Measurements from ENCODE around the gene LEF1.

The LEF1 gene

DNA sequence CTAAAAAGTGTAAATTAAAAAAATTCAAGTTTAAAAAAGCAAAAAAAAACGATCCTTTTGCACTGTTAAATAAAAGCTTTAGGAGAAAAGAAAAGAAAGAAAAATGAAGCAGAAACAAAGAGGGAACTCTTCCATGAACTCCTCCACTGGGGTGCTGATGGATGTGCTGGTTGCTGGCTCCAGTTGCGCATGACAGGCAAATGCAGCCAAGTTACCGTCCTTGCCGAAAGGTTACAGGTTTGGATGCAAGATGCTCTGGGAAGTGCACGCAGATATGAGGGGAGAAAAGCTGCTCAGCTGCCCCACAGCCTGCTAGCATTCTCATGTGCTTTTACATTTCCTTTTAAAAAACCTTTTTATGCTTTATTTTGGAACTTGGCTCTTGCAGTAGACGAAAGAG, 120.6 kb downstream of the LEF1 start:
- no peak for TF ChIP-seq POLR2A (IDR thresholded peaks at IDR 0.05; ENCODE audit: low read length)
- TF ChIP-seq GATA1 (IDR thresholded peaks at IDR 0.05; ENCODE audit: low read depth, low read length), result no peak
- no peak for DNase-seq

GRCh38 chr4:108047199-108047598, 121.5 kb downstream of the LEF1 start:
- TF ChIP-seq GATA1 (IDR thresholded peaks at IDR 0.05; ENCODE audit: low read depth, low read length) (no peak), POLR2A (IDR thresholded peaks at IDR 0.05; ENCODE audit: low read length) (no peak)
- no peak for DNase-seq

DNA sequence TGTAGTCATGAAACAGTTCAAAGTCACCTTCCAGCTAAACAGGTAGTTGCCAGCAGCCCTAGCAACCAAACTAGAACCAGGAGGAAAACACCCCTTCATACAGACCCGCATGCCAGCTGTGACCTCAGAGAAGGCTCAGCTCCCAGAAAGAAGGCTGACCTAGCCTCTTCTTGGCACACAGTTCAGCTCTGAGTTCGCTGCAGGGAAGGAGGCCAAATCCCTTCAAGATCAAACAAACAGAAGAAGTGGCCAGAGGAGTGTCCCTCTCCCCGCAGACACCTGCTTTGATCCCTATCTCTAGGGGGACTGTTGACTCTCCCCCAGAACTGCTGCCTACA, 123.1 kb downstream of the LEF1 start:
- no peak for DNase-seq
- no peak for TF ChIP-seq POLR2A (IDR thresholded peaks at IDR 0.05; ENCODE audit: low read length)
- TF ChIP-seq GATA1 (IDR thresholded peaks at IDR 0.05; ENCODE audit: low read depth, low read length), result no peak

DNA sequence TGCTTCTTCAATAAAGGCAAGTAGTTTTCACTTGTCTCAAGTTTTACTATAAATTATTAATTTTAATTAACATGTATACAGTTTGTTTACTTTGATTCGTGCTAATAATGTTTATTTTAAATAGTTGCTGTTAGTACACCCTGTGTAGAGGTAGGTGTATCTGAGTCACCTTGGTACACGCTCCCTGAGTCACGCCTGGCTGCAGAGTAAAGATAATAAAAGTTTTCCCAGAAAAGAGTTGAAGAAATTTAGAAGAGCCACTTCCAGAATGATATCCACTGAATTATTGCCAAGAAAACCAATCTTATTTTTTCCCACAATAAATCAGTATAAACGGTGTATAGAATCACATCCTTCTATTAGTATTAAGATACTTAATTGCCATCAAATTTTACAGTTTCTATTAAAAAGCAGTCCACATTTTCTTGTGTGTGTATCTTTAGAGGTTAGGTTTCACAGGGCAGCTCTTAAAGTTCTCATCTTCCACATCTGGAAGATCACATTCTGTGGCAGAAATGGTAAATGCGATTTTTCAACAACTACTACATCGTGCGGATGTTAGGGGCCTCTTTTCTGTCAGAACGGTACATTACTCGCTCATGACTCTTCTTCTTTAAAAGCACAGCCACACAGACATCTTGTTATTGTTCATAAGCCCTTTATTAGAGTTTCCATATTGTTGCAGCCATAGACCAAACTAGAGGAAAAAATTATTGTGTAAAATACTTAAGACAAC, 123.6 kb downstream of the LEF1 start:
- no peak for TF ChIP-seq POLR2A (IDR thresholded peaks at IDR 0.05; ENCODE audit: low read length)
- no peak for TF ChIP-seq GATA1 (IDR thresholded peaks at IDR 0.05; ENCODE audit: low read depth, low read length)
- DNase-seq, result no peak

DNA sequence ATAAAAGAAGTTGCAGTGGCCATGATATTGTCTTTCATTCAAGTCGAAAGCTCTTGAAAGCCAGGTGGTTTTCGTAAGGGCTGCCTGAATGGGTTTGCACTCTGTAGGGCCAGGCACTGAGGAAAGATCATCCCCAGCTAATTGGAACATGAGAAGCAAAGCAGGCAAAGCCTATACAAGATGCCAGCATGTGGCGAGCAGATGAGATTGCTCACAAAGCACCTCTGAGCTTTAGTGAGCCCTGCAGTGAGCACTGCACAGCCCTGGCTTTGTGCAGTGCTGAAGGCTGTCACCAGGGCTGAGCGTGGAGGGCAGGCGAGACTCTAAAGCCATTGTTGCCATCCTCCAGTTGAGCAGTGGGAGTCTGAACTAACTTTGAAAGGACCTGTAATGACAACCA, 125.2 kb downstream of the LEF1 start:
- DNase-seq, result no peak
- TF ChIP-seq GATA1 (IDR thresholded peaks at IDR 0.05; ENCODE audit: low read depth, low read length), result no peak
- no peak for TF ChIP-seq POLR2A (IDR thresholded peaks at IDR 0.05; ENCODE audit: low read length)

DNA sequence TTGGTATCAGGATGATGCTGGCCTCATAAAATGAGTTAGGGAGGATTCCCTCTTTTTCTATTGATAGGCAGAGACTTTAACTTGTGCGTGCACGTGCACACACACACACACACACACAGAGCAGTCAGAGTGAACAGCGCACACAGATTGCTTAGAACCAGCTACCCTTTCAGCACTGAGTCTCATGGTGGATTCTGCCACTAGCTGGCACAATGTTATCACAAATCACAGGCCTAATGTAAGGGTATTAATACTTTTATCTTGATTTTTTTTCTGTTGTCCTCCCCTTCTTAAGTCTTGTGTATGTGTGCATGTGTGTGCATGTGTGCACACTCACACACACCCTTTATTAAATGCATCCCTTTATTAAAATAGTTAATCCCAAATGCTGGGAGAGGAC, 125.8 kb downstream of the LEF1 start:
- TF ChIP-seq GATA1 (IDR thresholded peaks at IDR 0.05; ENCODE audit: low read depth, low read length) (no peak), POLR2A (IDR thresholded peaks at IDR 0.05; ENCODE audit: low read length) (no peak)
- DNase-seq, result no peak

GRCh38 chr4:108037884-108038283, 130.8 kb downstream of the LEF1 start:
- no peak for DNase-seq

DNA sequence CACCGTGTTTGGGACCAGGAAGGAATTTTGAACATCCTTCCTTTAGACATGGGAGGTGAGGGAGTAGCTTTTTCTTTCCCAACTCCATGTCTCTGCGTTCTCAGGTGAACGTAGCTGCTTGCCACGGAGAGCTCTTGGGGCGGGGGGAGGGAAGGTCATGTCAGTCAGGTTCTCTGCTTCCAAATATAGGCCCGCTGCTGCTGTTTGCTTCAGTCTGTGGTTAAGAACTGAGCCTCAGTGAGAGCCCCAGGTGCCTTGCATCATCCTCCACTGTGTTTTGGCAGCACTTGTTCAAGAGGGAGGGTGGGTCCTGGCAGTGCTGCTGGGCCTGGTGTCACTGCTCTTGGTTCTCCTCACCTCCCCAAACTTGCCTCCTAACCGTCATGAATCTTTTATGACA, 132.5 kb downstream of the LEF1 start:
- TF ChIP-seq POLR2A (IDR thresholded peaks at IDR 0.05; ENCODE audit: low read length), result no peak
- no peak for TF ChIP-seq GATA1 (IDR thresholded peaks at IDR 0.05; ENCODE audit: low read depth, low read length)
- DNase-seq, result no peak

More at GRCh38 chr4:108037884-108038283, 130.8 kb downstream of the LEF1 start:
- TF ChIP-seq GATA1 (IDR thresholded peaks at IDR 0.05; ENCODE audit: low read depth, low read length), result no peak
- TF ChIP-seq POLR2A (IDR thresholded peaks at IDR 0.05; ENCODE audit: low read length), result no peak

DNA sequence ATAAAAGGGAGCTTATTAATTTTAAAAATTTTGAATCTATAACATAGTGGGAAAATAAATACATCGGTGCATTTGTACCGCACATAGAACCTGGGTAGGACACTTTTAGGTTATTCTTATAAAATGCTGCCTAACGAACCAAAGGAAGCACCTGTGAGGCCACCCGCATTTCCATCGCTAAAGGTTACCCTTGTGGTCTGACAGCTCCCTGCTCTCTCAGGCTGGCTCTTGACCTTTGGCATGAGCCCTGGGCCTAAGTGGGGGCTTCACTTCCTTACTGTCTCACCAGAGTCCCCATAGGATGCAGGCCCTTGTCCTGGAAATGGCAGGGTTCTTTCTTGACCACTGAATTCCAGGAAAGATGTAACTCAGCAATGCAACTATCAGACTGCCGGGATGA, 133.0 kb downstream of the LEF1 start:
- DNase-seq, result no peak
- TF ChIP-seq POLR2A (IDR thresholded peaks at IDR 0.05; ENCODE audit: low read length) (no peak), GATA1 (IDR thresholded peaks at IDR 0.05; ENCODE audit: low read depth, low read length) (no peak)

DNA sequence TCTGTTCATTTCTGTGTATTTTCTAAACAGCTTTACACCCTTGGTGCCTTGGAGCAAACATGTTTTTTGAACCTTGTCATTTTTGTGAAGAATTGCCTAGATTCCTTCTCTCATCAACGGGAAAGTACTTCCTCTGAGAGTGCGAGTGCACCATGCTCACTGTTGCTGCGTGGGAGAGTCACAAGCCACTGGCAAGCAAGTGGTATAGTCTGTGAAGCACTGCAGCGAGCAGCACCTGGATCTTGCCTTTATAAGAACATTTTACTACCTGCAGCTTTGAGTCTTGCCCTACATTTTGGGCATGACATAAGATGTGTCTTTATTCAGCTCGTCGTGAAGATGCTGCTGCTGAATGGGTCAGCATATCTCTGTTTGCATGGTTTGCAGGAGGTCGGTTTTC, 134.2 kb downstream of the LEF1 start:
- no peak for TF ChIP-seq POLR2A (IDR thresholded peaks at IDR 0.05; ENCODE audit: low read length)
- no peak for TF ChIP-seq GATA1 (IDR thresholded peaks at IDR 0.05; ENCODE audit: low read depth, low read length)
- no peak for DNase-seq

DNA sequence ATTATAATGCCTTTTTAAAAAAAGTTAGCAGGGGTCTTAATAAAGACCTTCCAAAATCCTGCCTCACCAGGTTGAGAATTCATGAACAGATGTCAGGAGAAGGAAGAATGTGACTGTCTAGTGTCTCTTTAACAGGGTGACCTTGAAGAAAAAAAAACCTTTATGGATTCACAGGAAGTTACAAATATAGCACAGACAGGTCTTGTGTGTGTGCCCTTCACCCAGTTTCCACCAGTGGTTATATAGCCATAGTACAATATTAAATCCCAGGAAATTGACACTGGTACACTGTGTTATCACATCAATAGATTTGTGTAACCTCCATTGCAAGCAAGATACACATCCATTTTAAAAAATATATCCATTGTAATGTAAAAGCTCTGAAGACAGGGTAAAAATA, 135.4 kb downstream of the LEF1 start:
- no peak for TF ChIP-seq POLR2A (IDR thresholded peaks at IDR 0.05; ENCODE audit: low read length)
- no peak for TF ChIP-seq GATA1 (IDR thresholded peaks at IDR 0.05; ENCODE audit: low read depth, low read length)
- DNase-seq, result no peak

GRCh38 chr4:108031427-108032083, 137.2 kb downstream of the LEF1 start:
- DNase-seq, result no peak

DNA sequence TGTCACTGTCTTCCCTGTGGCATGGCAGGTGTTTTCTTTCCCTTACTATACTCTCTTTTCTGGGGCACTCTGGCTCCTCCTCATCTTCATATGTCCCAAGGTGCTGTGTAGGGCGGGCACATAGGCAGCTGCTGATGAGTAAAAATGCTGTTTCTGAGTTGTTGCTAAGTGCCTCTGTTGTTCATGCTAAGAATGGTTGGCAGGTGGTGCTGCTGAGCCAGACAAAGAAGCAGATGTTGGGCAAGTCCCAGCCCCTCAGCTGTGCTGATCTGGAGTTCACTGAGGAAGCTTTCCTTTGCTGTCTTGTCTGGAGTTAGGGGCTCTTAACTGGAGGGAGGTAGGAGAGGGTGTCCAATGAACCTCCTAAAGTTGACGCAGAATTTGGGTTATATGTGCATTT, 138.4 kb downstream of the LEF1 start:
- TF ChIP-seq POLR2A (IDR thresholded peaks at IDR 0.05; ENCODE audit: low read length), result no peak
- no peak for TF ChIP-seq GATA1 (IDR thresholded peaks at IDR 0.05; ENCODE audit: low read depth, low read length)
- peak; percentile 47 to 49 for DNase-seq

More at GRCh38 chr4:108031427-108032083, 137.2 kb downstream of the LEF1 start:
- no peak for TF ChIP-seq GATA1 (IDR thresholded peaks at IDR 0.05; ENCODE audit: low read depth, low read length)
- TF ChIP-seq POLR2A (IDR thresholded peaks at IDR 0.05; ENCODE audit: low read length), result no peak

GRCh38 chr4:108029731-108030130, 139.0 kb downstream of the LEF1 start:
- DNase-seq, result no peak
- no peak for TF ChIP-seq GATA1 (IDR thresholded peaks at IDR 0.05; ENCODE audit: low read depth, low read length)
- no peak for TF ChIP-seq POLR2A (IDR thresholded peaks at IDR 0.05; ENCODE audit: low read length)
